DND-41 (cell line): ENCODE results near the gene SNRNP48.

ENCODE experiments used
- ATAC-seq: fragments of 200-7000 bp; cut with Tn5 transposase; 3 replicates; pipeline ENCODE4 v1.9.1; 2021; ENCODE audit warnings: low read depth; ENCODE audit not compliant: insufficient read depth
- DNase-seq: peaks from one replicate; pipeline ENCODE4 v3.0.0-alpha.2; 2020
- H2AFZ ChIP-seq: 2 replicates; pipeline ENCODE4 v1.6.0; 2012; ENCODE audit warnings: low read depth, low read length
- H3K27ac ChIP-seq: 2 replicates; pipeline ENCODE4 v1.5.1; 2012; ENCODE audit warnings: low read length, inconsistent platforms
- H3K27me3 ChIP-seq: fragments of 200-600 bp; sonication (generic); 2 replicates; pipeline ENCODE4 v1.6.0; 2012; ENCODE audit warnings: low read length, mild to moderate bottlenecking, inconsistent platforms; ENCODE audit not compliant: insufficient read depth, poor library complexity
- H3K36me3 ChIP-seq: 2 replicates; pipeline ENCODE4 v1.5.1; 2012; ENCODE audit warnings: low read length, inconsistent platforms; ENCODE audit not compliant: insufficient read depth
- H3K4me1 ChIP-seq: 2 replicates; pipeline ENCODE4 v1.5.1; 2012; ENCODE audit warnings: mild to moderate bottlenecking, low read length; ENCODE audit not compliant: insufficient read depth
- H3K4me2 ChIP-seq: 2 replicates; pipeline ENCODE4 v1.6.0; 2012; ENCODE audit warnings: mild to moderate bottlenecking, moderate library complexity, low read length, inconsistent platforms; ENCODE audit not compliant: insufficient read depth
- H3K4me3 ChIP-seq, 2 experiments: fragments of 200-600 bp in 1 of 2; shearing (Covaris generic) in 1 of 2; 2 replicates each; pipeline ENCODE4 v1.5.1; 2012 to 2016; ENCODE audit warnings: inconsistent platforms in 2 of 2, low read length in 2 of 2, mild to moderate bottlenecking in 2 of 2, low read depth in 1 of 2, moderate library complexity in 1 of 2
- H3K79me2 ChIP-seq: 2 replicates; pipeline ENCODE4 v1.6.0; 2012; ENCODE audit warnings: low read length, inconsistent platforms; ENCODE audit not compliant: insufficient read depth
- H3K9ac ChIP-seq: 2 replicates; pipeline ENCODE4 v1.6.0; 2012; ENCODE audit warnings: low read depth, mild to moderate bottlenecking, inconsistent platforms, low read length, moderate library complexity
- H3K9me3 ChIP-seq: 2 replicates; pipeline ENCODE4 v1.5.1; 2012; ENCODE audit warnings: low read length, moderate library complexity, mild to moderate bottlenecking, inconsistent platforms; ENCODE audit not compliant: insufficient read depth, severe bottlenecking
- H4K20me1 ChIP-seq: 2 replicates; pipeline ENCODE4 v1.6.0; 2012; ENCODE audit warnings: low read length; ENCODE audit not compliant: insufficient read depth
- EZH2 ChIP-seq: IDR thresholded peaks from 3 replicates; pipeline ENCODE4 v1.6.1; 2012; ENCODE audit warnings: borderline replicate concordance, low read depth, mild to moderate bottlenecking, moderate library complexity, low read length, inconsistent platforms; ENCODE audit not compliant: severe bottlenecking
- TF ChIP-seq, protein P1 (sequence below): IDR thresholded peaks from 2 replicates; pipeline ENCODE4 v1.5.1; 2012; ENCODE audit warnings: borderline replicate concordance, low read length, moderate library complexity, mild to moderate bottlenecking; ENCODE audit not compliant: poor library complexity, severe bottlenecking; ENCODE audit errors: extremely low read depth

Gene SNRNP48

DNA sequence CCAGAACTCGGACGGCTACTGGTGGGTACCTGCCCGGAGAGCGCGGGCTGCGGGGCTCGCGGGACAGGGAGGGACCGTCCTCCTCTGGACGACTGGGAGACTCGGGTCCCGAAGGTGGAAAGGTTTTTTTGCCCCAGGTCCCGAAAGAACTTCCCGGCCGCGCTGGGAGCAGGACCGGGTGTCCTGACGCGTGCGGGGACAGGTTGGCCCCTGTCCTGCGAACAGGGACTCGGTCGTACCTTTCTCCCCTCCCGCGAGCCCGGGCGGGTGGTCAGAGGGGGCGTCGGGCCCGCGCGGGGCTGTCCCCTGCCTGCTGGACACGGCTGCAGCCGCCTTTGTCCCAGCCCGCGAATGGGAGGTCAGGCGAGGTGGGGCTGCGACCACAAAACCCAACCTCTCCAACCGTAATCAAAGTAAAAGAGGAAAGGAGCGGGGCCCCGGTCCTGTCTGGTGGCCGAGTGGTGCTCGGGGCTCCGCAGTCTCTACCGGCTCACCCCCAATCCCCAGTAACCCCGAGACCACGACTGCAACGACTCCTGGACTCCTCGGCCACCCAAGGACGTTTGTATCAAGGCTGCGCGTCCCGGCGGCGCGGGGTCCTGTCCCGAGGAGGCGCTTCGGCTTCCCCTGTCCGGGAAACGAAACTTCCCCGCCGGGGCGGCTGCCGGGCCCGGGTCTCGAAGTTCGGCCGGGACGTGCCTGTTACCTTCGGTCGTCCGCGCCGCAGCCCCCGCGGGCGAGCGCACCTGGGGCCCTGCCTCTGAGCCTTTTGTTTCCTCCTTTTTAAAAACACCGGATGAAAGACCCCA, 47.7 kb upstream of the SNRNP48 start:
- no peak for TF ChIP-seq EZH2
- TF ChIP-seq, protein P1, sequence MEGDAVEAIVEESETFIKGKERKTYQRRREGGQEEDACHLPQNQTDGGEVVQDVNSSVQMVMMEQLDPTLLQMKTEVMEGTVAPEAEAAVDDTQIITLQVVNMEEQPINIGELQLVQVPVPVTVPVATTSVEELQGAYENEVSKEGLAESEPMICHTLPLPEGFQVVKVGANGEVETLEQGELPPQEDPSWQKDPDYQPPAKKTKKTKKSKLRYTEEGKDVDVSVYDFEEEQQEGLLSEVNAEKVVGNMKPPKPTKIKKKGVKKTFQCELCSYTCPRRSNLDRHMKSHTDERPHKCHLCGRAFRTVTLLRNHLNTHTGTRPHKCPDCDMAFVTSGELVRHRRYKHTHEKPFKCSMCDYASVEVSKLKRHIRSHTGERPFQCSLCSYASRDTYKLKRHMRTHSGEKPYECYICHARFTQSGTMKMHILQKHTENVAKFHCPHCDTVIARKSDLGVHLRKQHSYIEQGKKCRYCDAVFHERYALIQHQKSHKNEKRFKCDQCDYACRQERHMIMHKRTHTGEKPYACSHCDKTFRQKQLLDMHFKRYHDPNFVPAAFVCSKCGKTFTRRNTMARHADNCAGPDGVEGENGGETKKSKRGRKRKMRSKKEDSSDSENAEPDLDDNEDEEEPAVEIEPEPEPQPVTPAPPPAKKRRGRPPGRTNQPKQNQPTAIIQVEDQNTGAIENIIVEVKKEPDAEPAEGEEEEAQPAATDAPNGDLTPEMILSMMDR: no peak
- no peak overlapping the region for H3K4me3 ChIP-seq
- ATAC-seq (no peak), DNase-seq (no peak)
- no peak overlapping the region for H2AFZ ChIP-seq
- H3K9me3 ChIP-seq: no peaks in the 10 kb centered on the region
- H4K20me1 ChIP-seq: no peaks in the 10 kb centered on the region
- H3K27me3 ChIP-seq: peaks cover 25% of the 10 kb centered on the region
- H3K79me2 ChIP-seq: no peaks in the 10 kb centered on the region
- H3K9ac ChIP-seq: no peak overlapping the region
- H3K4me2 ChIP-seq: no peak overlapping the region
- H3K27ac ChIP-seq: no peak overlapping the region
- H3K4me1 ChIP-seq: no peaks in the 10 kb centered on the region
- H3K36me3 ChIP-seq: no peaks in the 10 kb centered on the region

DNA sequence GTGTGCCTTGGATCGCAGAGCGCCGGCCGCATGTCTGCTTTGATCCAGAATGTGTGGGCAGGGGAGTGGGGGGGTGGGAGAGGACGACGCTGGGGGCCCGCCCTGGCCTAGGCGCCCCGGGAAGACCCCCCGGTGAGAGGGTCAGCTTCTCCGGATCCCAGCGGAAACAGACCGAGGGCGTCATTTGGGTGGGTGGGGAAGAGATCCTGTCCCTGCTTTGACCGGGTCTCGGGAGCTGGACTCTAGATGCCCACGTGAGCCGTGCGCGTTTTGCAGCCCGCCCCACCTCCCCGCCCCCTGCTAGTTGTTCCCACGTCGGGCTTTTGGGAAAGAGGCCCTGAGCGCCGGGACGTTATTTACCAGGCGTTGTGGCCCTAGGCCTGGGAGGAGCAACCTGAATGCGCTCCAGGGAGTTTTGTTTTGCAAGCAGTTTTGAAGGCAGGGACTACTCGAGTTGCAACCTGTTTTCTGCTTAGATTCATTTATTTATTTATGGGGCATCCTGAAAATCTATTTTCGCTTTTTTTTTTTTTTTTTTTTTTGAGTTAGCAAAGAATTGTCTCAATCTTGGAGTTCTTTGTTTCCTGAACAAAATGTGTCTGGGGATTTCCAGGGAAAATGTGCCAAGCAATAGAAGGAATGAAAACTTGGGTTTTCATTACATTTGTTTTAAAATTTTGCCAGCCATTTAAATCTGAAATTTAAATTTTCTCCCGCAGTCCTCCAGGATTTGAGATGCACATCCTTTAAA, 46.9 kb upstream of the SNRNP48 start:
- Histone ChIP-seq H2AFZ (no peak overlapping the region), H3K4me3 (no peak overlapping the region), H3K4me1 (no peaks in the 10 kb centered on the region), H3K36me3 (no peaks in the 10 kb centered on the region), H3K9ac (no peak overlapping the region), H3K27me3 (peaks cover 26% of the 10 kb centered on the region), H3K27ac (no peak overlapping the region), H3K79me2 (no peaks in the 10 kb centered on the region), H3K9me3 (no peaks in the 10 kb centered on the region), H3K4me2 (no peak overlapping the region), H4K20me1 (no peaks in the 10 kb centered on the region)
- ATAC-seq: no peak
- TF ChIP-seq, protein P1: no peak
- no peak for TF ChIP-seq EZH2
- no peak for DNase-seq

DNA sequence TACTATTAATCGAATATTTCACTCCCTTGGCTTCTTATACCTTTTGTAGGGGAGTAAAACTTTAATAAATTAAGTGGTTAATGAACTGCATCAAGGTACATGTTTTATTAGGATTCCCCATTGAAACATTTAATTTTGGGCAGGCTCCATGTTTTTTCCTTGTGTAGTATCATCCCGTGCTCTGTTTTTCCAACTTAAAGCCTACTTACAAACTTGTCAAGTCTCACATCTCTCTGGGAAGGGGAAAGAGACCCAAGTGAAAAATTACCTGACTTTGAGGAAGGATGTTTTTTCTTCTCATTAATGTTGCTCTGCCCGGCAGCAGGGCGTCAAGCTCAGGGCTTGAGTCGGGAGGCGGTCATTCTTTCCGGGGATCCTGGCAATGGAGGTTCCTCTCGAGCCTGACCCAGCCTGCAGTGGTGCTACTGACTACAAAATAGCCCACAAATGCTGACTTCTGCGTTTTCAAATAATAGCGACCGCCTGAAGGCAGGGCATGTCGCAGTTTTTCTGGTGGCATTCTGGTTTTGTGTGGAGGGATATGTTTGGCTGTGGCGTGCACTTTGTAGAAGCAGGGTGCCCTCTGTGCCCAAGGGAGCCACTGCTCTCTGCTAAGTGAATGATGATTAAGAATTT, 46.1 kb upstream of the SNRNP48 start:
- no peaks in the 10 kb centered on the region for H3K36me3 ChIP-seq
- H3K79me2 ChIP-seq: no peaks in the 10 kb centered on the region
- ATAC-seq (no peak), DNase-seq (no peak)
- H3K4me1 ChIP-seq: no peaks in the 10 kb centered on the region
- no peak overlapping the region for H3K4me2 ChIP-seq
- TF ChIP-seq, protein P1: no peak
- no peak for TF ChIP-seq EZH2
- no peak overlapping the region for H3K9ac ChIP-seq
- H2AFZ ChIP-seq: no peak overlapping the region
- no peak overlapping the region for H3K4me3 ChIP-seq
- H3K27me3 ChIP-seq: peaks cover 34% of the 10 kb centered on the region
- no peaks in the 10 kb centered on the region for H3K9me3 ChIP-seq
- no peaks in the 10 kb centered on the region for H4K20me1 ChIP-seq
- H3K27ac ChIP-seq: no peak overlapping the region
